ENCODE data around the gene HSBP1L1. TPM values are rescaled to one million over a fixed set of nuclear protein-coding genes. Genes with fewer than 3 reads are reported as not detected.

Gene HSBP1L1
- total and polyA plus RNA-seq, 4 donors: 12.2 to 61.0 (median 26.4) TPM

GRCh38 chr18:79926306-79926705 lies 38.1 kb upstream of the HSBP1L1 start:
- TF ChIP-seq, protein P1, sequence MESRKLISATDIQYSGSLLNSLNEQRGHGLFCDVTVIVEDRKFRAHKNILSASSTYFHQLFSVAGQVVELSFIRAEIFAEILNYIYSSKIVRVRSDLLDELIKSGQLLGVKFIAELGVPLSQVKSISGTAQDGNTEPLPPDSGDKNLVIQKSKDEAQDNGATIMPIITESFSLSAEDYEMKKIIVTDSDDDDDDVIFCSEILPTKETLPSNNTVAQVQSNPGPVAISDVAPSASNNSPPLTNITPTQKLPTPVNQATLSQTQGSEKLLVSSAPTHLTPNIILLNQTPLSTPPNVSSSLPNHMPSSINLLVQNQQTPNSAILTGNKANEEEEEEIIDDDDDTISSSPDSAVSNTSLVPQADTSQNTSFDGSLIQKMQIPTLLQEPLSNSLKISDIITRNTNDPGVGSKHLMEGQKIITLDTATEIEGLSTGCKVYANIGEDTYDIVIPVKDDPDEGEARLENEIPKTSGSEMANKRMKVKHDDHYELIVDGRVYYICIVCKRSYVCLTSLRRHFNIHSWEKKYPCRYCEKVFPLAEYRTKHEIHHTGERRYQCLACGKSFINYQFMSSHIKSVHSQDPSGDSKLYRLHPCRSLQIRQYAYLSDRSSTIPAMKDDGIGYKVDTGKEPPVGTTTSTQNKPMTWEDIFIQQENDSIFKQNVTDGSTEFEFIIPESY (IDR thresholded peaks at IDR 0.05): no peak
- TF ChIP-seq, protein P2, sequence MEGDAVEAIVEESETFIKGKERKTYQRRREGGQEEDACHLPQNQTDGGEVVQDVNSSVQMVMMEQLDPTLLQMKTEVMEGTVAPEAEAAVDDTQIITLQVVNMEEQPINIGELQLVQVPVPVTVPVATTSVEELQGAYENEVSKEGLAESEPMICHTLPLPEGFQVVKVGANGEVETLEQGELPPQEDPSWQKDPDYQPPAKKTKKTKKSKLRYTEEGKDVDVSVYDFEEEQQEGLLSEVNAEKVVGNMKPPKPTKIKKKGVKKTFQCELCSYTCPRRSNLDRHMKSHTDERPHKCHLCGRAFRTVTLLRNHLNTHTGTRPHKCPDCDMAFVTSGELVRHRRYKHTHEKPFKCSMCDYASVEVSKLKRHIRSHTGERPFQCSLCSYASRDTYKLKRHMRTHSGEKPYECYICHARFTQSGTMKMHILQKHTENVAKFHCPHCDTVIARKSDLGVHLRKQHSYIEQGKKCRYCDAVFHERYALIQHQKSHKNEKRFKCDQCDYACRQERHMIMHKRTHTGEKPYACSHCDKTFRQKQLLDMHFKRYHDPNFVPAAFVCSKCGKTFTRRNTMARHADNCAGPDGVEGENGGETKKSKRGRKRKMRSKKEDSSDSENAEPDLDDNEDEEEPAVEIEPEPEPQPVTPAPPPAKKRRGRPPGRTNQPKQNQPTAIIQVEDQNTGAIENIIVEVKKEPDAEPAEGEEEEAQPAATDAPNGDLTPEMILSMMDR (IDR thresholded peaks at IDR 0.05; ENCODE audit: low read depth, low read length, missing input control): no peak
- TF ChIP-seq YY1 (IDR thresholded peaks at IDR 0.05) (no peak), HNF4G (IDR thresholded peaks at IDR 0.05) (no peak), GABPA (IDR thresholded peaks at IDR 0.05 in 1 of 2, conservative IDR thresholded peaks at IDR 0.05 in 1 of 2) (no peak), SP1 (IDR thresholded peaks at IDR 0.05) (no peak), EGR1 (IDR thresholded peaks at IDR 0.05; ENCODE audit: low read depth in 2 of 2) (no peak), ATF3 (IDR thresholded peaks at IDR 0.05) (no peak), FOXA2 (IDR thresholded peaks at IDR 0.05) (no peak), FOXA1 (IDR thresholded peaks at IDR 0.05) (no peak), RAD21 (IDR thresholded peaks at IDR 0.05) (no peak), JUND (IDR thresholded peaks at IDR 0.05) (no peak), MAX (IDR thresholded peaks at IDR 0.05) (no peak), HNF4A (conservative IDR thresholded peaks at IDR 0.05) (no peak)
- peak; percentile 13 for DNase-seq (ENCODE audit: low spot score)

DNA sequence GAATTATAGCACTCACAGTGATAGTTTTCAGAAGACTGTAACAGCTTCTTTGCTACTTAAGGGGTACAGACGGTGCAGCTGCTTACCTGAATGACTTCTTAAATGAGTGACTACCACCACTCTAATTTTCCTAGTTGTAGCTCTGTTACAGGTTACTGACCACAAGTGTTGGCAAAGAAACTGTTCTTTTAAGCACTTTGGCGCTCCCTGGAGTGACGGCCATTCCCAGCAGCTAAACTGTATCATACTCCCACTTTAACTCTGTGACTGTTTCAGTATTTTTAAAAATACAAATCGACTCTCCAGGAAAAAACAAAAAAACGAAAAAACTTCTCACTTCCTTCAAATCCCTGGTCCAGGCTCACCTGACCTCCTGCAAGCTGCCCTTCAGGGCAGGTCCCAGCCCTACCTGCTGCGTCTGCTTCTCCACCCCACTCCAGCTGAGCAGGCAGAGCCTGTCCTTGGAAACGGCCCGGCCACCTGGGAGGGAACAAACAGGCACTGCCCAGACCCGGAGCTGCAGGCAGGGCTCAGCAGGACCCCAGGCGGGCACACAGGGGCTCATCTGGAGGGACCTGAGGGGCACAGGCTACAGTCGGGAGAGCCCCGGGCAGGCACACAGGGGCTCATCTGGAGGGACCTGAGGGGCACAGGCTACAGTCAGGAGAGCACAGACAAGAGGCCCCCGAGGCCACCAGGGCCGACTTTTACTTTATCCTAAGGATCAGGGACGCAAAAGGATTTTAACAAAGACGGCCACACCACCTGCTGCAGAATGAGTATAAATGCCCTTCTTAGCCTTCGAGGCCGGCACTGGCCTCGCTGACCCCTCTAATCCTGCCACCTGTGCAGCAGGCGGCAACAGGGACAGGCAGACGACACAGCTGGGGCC lies 37.5 kb upstream of the HSBP1L1 start:
- H3K4me1 ChIP-seq (ENCODE audit: control insufficient read depth in 4 of 4, insufficient read depth in 4 of 4, low read length in 3 of 4): peaks cover 0 to 8% (median 2%) of the 10 kb centered on the region in 4 donors
- H3K36me3 ChIP-seq (ENCODE audit: control insufficient read depth in 4 of 4, insufficient read depth in 3 of 4, low read depth in 1 of 4, low read length in 3 of 4): peaks cover 3 to 48% (median 38%) of the 10 kb centered on the region in 4 donors
- no peak overlapping the region for H3K9ac ChIP-seq (ENCODE audit: low read depth in 1 of 2, low read length in 2 of 2)
- no peak overlapping the region for H3K4me3 ChIP-seq (ENCODE audit: low read depth in 1 of 3, low read length in 3 of 3)
- peaks cover 0 to 3% (median 2%) of the 10 kb centered on the region in 4 donors for H3K9me3 ChIP-seq (ENCODE audit: control insufficient read depth in 4 of 4, low read length in 3 of 4)
- no peaks in the 10 kb centered on the region for H3K27me3 ChIP-seq (ENCODE audit: control insufficient read depth in 4 of 4, insufficient read depth in 4 of 4, low read length in 3 of 4)
- WGBS: 86% methylated on average over 21 of the region's 21 CpGs
- H3K27ac ChIP-seq (ENCODE audit: low read depth in 1 of 2, low read length in 2 of 2): no peak overlapping the region
- peak; percentile 22 for DNase-seq (ENCODE audit: low spot score)
- TF ChIP-seq, protein P2 (IDR thresholded peaks at IDR 0.05; ENCODE audit: low read depth, low read length, missing input control): no peak
- TF ChIP-seq GABPA (IDR thresholded peaks at IDR 0.05 in 1 of 2, conservative IDR thresholded peaks at IDR 0.05 in 1 of 2) (no peak), JUND (IDR thresholded peaks at IDR 0.05) (no peak), RAD21 (IDR thresholded peaks at IDR 0.05) (no peak), FOXA2 (IDR thresholded peaks at IDR 0.05) (no peak), TAF1 (conservative IDR thresholded peaks at IDR 0.05) (no peak), SP1 (IDR thresholded peaks at IDR 0.05) (no peak), RXRA (IDR thresholded peaks at IDR 0.05) (no peak), HNF4A (conservative IDR thresholded peaks at IDR 0.05) (no peak), NR2F2 (IDR thresholded peaks at IDR 0.05) (no peak), ATF3 (IDR thresholded peaks at IDR 0.05) (no peak), FOXA1 (IDR thresholded peaks at IDR 0.05) (no peak), EGR1 (IDR thresholded peaks at IDR 0.05; ENCODE audit: low read depth in 2 of 2) (no peak), HNF4G (IDR thresholded peaks at IDR 0.05) (no peak), MAX (IDR thresholded peaks at IDR 0.05) (no peak), YY1 (IDR thresholded peaks at IDR 0.05) (no peak)
- TF ChIP-seq, protein P1 (IDR thresholded peaks at IDR 0.05): no peak

More at GRCh38 chr18:79926306-79926705, 38.1 kb upstream of the HSBP1L1 start:
- peaks cover 0 to 3% (median 2%) of the 10 kb centered on the region in 4 donors for H3K9me3 ChIP-seq (ENCODE audit: control insufficient read depth in 4 of 4, low read length in 3 of 4)
- H3K4me1 ChIP-seq (ENCODE audit: control insufficient read depth in 4 of 4, insufficient read depth in 4 of 4, low read length in 3 of 4): peaks cover 0 to 8% (median 2%) of the 10 kb centered on the region in 4 donors
- 95% methylated on average over 11 of the region's 11 CpGs for WGBS
- H3K4me3 ChIP-seq (ENCODE audit: low read depth in 1 of 3, low read length in 3 of 3): no peak overlapping the region
- H3K27ac ChIP-seq (ENCODE audit: low read depth in 1 of 2, low read length in 2 of 2): no peak overlapping the region
- peaks cover 0 to 49% (median 38%) of the 10 kb centered on the region in 4 donors for H3K36me3 ChIP-seq (ENCODE audit: control insufficient read depth in 4 of 4, insufficient read depth in 3 of 4, low read depth in 1 of 4, low read length in 3 of 4)
- H3K9ac ChIP-seq (ENCODE audit: low read depth in 1 of 2, low read length in 2 of 2): no peak overlapping the region
- no peaks in the 10 kb centered on the region for H3K27me3 ChIP-seq (ENCODE audit: control insufficient read depth in 4 of 4, insufficient read depth in 4 of 4, low read length in 3 of 4)
